ENCODE measurements around the gene CREB3L2. TPM values are rescaled to one million over a fixed set of nuclear protein-coding genes. Genes with fewer than 3 reads are reported as not detected.

Gene CREB3L2
- total and polyA plus RNA-seq, 2 donors (not counting 1 experiment from before 2014, with no cell fraction given): 13.8 to 25.1 TPM

DNA sequence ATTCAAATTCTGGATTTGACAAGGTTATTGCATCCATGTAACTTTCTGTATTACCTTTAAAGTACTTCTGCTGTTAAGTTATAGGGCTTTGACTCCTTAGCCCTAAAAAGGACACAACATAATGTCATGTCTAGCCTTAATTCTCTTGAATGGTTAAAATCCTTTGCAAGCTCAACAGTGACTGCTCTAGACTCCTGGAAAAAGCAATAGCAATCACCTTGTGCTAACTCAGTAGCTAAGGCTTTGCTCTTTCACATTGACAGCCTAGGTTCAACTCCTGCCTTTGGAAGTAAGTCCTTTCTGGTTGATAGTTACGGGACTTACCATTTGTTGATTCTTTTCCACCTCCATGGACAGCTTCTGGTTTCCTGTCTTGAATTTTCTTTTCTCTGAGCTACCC is 16.1 kb upstream of the CREB3L2 start:
- Histone ChIP-seq H2AFZ (ENCODE audit: insufficient read depth, low read depth, low read length, poor library complexity, severe bottlenecking) (no peak overlapping the region), H3K9me3 (ENCODE audit: control extremely low read depth in 1 of 3, control insufficient read depth in 2 of 3, insufficient read depth in 1 of 3, low read length in 2 of 3) (no peaks in the 10 kb centered on the region), H4K20me1 (ENCODE audit: control insufficient read depth, insufficient read depth, low read length, poor library complexity, severe bottlenecking) (no peaks in the 10 kb centered on the region), H3K4me2 (replicated peaks; ENCODE audit: low read depth, low read length, poor library complexity, severe bottlenecking) (no peak overlapping the region), H3K27ac (ENCODE audit: low read length in 2 of 2) (no peak overlapping the region), H3K4me3 (ENCODE audit: control extremely low read depth in 1 of 5, extremely low read depth in 1 of 5, insufficient read depth in 1 of 5, low read depth in 2 of 5, low read length in 4 of 5) (no peak overlapping the region), H3K27me3 (replicated peaks in 1 of 4; ENCODE audit: control extremely low read depth in 1 of 4, control insufficient read depth in 3 of 4, insufficient read depth in 4 of 4, low read length in 3 of 4) (no peaks in the 10 kb centered on the region), H3K9ac (ENCODE audit: low read length) (no peak overlapping the region), H3K36me3 (replicated peaks in 1 of 2; ENCODE audit: control extremely low read depth in 1 of 2, control insufficient read depth in 1 of 2, extremely low read depth in 1 of 2, insufficient read depth in 2 of 2, low read length in 1 of 2) (no peaks in the 10 kb centered on the region), H3K79me2 (ENCODE audit: control insufficient read depth, insufficient read depth, low read length) (no peaks in the 10 kb centered on the region), H3K4me1 (ENCODE audit: control insufficient read depth in 2 of 2, insufficient read depth in 2 of 2, low read length in 2 of 2) (peaks cover under 1 to 9% of the 10 kb centered on the region in 2 donors)
- WGBS (ENCODE audit: insufficient coverage): 100% methylated on average over 1 of the region's 1 CpG
- CTCF ChIA-PET: interaction anchor here (1.1 to 9.5 kb wide), 3 partner anchors 10 to 113 kb away, joined by 4 to 57 read pairs (median 44); partner anchors contain the start of gene CREB3L2
- intact Hi-C loops (cut with micrococcal nuclease): no loop called here
- DNase-seq: no peak
- TF ChIP-seq EZH2 (IDR thresholded peaks at IDR 0.05; ENCODE audit: borderline replicate concordance, insufficient read depth, low read depth, low read length, poor library complexity, severe bottlenecking): no peak
- TF ChIP-seq, protein P1, sequence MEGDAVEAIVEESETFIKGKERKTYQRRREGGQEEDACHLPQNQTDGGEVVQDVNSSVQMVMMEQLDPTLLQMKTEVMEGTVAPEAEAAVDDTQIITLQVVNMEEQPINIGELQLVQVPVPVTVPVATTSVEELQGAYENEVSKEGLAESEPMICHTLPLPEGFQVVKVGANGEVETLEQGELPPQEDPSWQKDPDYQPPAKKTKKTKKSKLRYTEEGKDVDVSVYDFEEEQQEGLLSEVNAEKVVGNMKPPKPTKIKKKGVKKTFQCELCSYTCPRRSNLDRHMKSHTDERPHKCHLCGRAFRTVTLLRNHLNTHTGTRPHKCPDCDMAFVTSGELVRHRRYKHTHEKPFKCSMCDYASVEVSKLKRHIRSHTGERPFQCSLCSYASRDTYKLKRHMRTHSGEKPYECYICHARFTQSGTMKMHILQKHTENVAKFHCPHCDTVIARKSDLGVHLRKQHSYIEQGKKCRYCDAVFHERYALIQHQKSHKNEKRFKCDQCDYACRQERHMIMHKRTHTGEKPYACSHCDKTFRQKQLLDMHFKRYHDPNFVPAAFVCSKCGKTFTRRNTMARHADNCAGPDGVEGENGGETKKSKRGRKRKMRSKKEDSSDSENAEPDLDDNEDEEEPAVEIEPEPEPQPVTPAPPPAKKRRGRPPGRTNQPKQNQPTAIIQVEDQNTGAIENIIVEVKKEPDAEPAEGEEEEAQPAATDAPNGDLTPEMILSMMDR (IDR thresholded peaks at IDR 0.05): no peak
- ATAC-seq (ENCODE audit: low read depth): no peak
- Mint-ChIP-seq H3K9me3 (ENCODE audit: insufficient read depth) (no peaks in the 10 kb centered on the region), H3K4me3 (no peak overlapping the region), H3K27me3 (no peaks in the 10 kb centered on the region), H3K27ac (no peak overlapping the region), H3K4me1 (peaks cover 14% of the 10 kb centered on the region)
- POLR2A ChIA-PET: interaction anchor here (0.7 kb wide), 1 partner anchor 693 kb away, joined by 3 read pairs; no protein-coding TSS in a partner anchor

DNA sequence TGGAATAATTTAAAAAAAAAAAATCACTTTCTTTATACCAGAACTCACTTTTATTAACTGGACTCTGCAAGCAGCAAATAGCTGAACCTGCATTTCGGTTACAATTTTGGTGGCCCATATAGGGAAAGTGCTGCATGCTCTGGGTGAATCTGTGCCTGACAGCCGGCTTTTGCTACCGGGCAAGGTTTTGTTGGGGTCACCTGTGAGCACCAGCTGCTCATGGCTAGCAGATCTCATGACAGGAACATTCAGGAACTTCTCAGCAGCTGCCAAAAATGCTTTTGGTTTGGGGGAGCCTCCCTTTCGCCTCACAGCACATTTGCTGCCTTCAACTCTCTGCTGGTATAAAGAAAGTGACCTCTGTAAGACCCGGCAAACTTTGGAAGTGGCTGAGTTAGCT is 13.2 kb upstream of the CREB3L2 start:
- ATAC-seq (ENCODE audit: low read depth) (no peak), DNase-seq (no peak)
- TF ChIP-seq, protein P1 (IDR thresholded peaks at IDR 0.05): no peak
- TF ChIP-seq EZH2 (IDR thresholded peaks at IDR 0.05; ENCODE audit: borderline replicate concordance, insufficient read depth, low read depth, low read length, poor library complexity, severe bottlenecking): no peak
- ChIA-PET CTCF (interaction anchor here (2.2 to 5.7 kb wide), 2 partner anchors 11 to 110 kb away, joined by 7 to 44 read pairs; no protein-coding TSS in a partner anchor), POLR2A (no interaction called here)
- H3K27ac Mint-ChIP-seq: no peak overlapping the region
- Histone ChIP-seq H3K36me3 (replicated peaks in 1 of 2; ENCODE audit: control extremely low read depth in 1 of 2, control insufficient read depth in 1 of 2, extremely low read depth in 1 of 2, insufficient read depth in 2 of 2, low read length in 1 of 2) (no peaks in the 10 kb centered on the region), H4K20me1 (ENCODE audit: control insufficient read depth, insufficient read depth, low read length, poor library complexity, severe bottlenecking) (no peaks in the 10 kb centered on the region), H3K4me2 (replicated peaks; ENCODE audit: low read depth, low read length, poor library complexity, severe bottlenecking) (no peak overlapping the region), H3K27ac (ENCODE audit: low read length in 2 of 2) (no peak overlapping the region), H3K79me2 (ENCODE audit: control insufficient read depth, insufficient read depth, low read length) (no peaks in the 10 kb centered on the region), H3K4me3 (ENCODE audit: control extremely low read depth in 1 of 5, extremely low read depth in 1 of 5, insufficient read depth in 1 of 5, low read depth in 2 of 5, low read length in 4 of 5) (no peak overlapping the region), H3K27me3 (replicated peaks in 1 of 4; ENCODE audit: control extremely low read depth in 1 of 4, control insufficient read depth in 3 of 4, insufficient read depth in 4 of 4, low read length in 3 of 4) (no peaks in the 10 kb centered on the region), H3K9ac (ENCODE audit: low read length) (no peak overlapping the region), H3K9me3 (ENCODE audit: control extremely low read depth in 1 of 3, control insufficient read depth in 2 of 3, insufficient read depth in 1 of 3, low read length in 2 of 3) (no peaks in the 10 kb centered on the region), H2AFZ (ENCODE audit: insufficient read depth, low read depth, low read length, poor library complexity, severe bottlenecking) (peak overlapping the region; percentile 45), H3K4me1 (ENCODE audit: control insufficient read depth in 2 of 2, insufficient read depth in 2 of 2, low read length in 2 of 2) (peaks cover 0 to 9% of the 10 kb centered on the region in 2 donors)
- no peak overlapping the region for H3K4me3 Mint-ChIP-seq
- no peaks in the 10 kb centered on the region for H3K27me3 Mint-ChIP-seq
- peaks cover 9% of the 10 kb centered on the region for H3K4me1 Mint-ChIP-seq
- intact Hi-C loops (cut with micrococcal nuclease): no loop called here
- H3K9me3 Mint-ChIP-seq (ENCODE audit: insufficient read depth): no peaks in the 10 kb centered on the region
- WGBS (ENCODE audit: insufficient coverage): 100% methylated on average over 4 of the region's 5 CpGs

Data from B cell (primary cell).